MCF 10A (cell line): Measurements from ENCODE around the gene HLCS. TPM values are rescaled to one million over a fixed set of nuclear protein-coding genes. Genes with fewer than 3 reads are reported as not detected.

ENCODE experiments used
- BruUV-seq: library from RNA; stranded (reverse); fragments of 400-500 nt; replicated peaks from 2 replicates; lab custom pipeline; 2021; lab: Mats Ljungman, UMichigan
- CTCF ChIA-PET: fragments of 300-600 bp; sonication (Branson Sonifier 250); formaldehyde crosslinking; extraction: SDS; loops from one replicate; lab custom pipeline; 2021; ENCODE audit warnings: antibody characterized with exemption, inconsistent platforms; lab: Yijun Ruan, JAX
- POLR2A ChIA-PET: fragments of 300-600, 350-650 bp; sonication (Branson Sonifier 250); formaldehyde crosslinking; extraction: SDS; loops from one replicate; lab custom pipeline; 2020; ENCODE audit warnings: antibody characterized with exemption, inconsistent platforms; lab: Yijun Ruan, JAX
- DNase-seq: peaks from one replicate; pipeline ENCODE4 v3.0.0-alpha.2; 2018; ENCODE audit not compliant: unreplicated experiment
- H3K27ac Mint-ChIP-seq: one replicate; pipeline ENCODE4 v1.8.0; 2022; ENCODE audit warnings: mild to moderate bottlenecking, low read depth, mixed read lengths; ENCODE audit not compliant: unreplicated experiment
- H3K27me3 Mint-ChIP-seq: one replicate; pipeline ENCODE4 v1.8.0; 2022; ENCODE audit warnings: mixed read lengths; ENCODE audit not compliant: insufficient read depth, unreplicated experiment
- H3K36me3 Mint-ChIP-seq: one replicate; pipeline ENCODE4 v1.8.0; 2022; ENCODE audit warnings: mild to moderate bottlenecking, moderate library complexity, mixed read lengths; ENCODE audit not compliant: insufficient read depth, unreplicated experiment
- H3K4me1 Mint-ChIP-seq: one replicate; pipeline ENCODE4 v1.8.0; 2022; ENCODE audit warnings: mixed read lengths; ENCODE audit not compliant: insufficient read depth, unreplicated experiment
- H3K4me3 Mint-ChIP-seq: one replicate; pipeline ENCODE4 v1.8.0; 2022; ENCODE audit warnings: mild to moderate bottlenecking, moderate library complexity, mixed read lengths; ENCODE audit not compliant: unreplicated experiment
- H3K9me3 Mint-ChIP-seq: one replicate; pipeline ENCODE4 v1.8.0; 2022; ENCODE audit warnings: mixed read lengths; ENCODE audit not compliant: unreplicated experiment
- CTCF ChIP-seq: fragments of 200-600 bp; IDR thresholded peaks from one replicate; pipeline ENCODE4 v1.8.0; 2022; ENCODE audit warnings: antibody characterized with exemption, mild to moderate bottlenecking; ENCODE audit not compliant: unreplicated experiment
- intact Hi-C: fragments of 100-400 bp; cut with micrococcal nuclease; formaldehyde crosslinking; loops from 2 replicates; pipeline ENCODE4 v1.14.1; 2022
- total RNA-seq: library from RNA; stranded (reverse); gene quantifications from 2 replicates; pipeline ENCODE4 v1.2.3, GENCODE V29; 2022

Gene HLCS
- total RNA-seq, 1 experiment from 2014 or later = 46.1 TPM

- Mint-ChIP-seq H3K4me1 (peaks cover 14% of the 10 kb centered on the region), H3K27ac (no peak overlapping the region), H3K27me3 (no peaks in the 10 kb centered on the region), H3K36me3 (peaks cover 1% of the 10 kb centered on the region), H3K4me3 (no peak overlapping the region), H3K9me3 (peaks cover 16% of the 10 kb centered on the region)
- intact Hi-C loops = no loop called here
- TF ChIP-seq CTCF = no peak
- ChIA-PET CTCF (interaction anchor here (0.6 kb wide), 1 partner anchor 17 kb away, joined by 4 read pairs; no protein-coding TSS in a partner anchor), POLR2A (interaction anchor here (0.7 to 1.5 kb wide), 5 partner anchors 18 to 74 kb away, joined by 3 to 6 read pairs (median 5); no protein-coding TSS in a partner anchor)
- BruUV-seq = no TSS peak
- peak; percentile 70 for DNase-seq
Measured at GRCh38 chr21:36792505-36792967, 173.9 kb downstream of the HLCS start.

GRCh38 chr21:36791695-36792470 lies 174.6 kb downstream of the HLCS start:
- BruUV-seq = no TSS peak
- Mint-ChIP-seq H3K27me3 (no peaks in the 10 kb centered on the region), H3K4me1 (peaks cover 14% of the 10 kb centered on the region), H3K4me3 (no peak overlapping the region), H3K9me3 (peaks cover 9% of the 10 kb centered on the region), H3K36me3 (no peaks in the 10 kb centered on the region), H3K27ac (no peak overlapping the region)
- POLR2A ChIA-PET = interaction anchor here (1.1 to 1.5 kb wide), 4 partner anchors 18 to 73 kb away, joined by 3 to 6 read pairs (median 5); no protein-coding TSS in a partner anchor
- no peak for TF ChIP-seq CTCF
- no peak for DNase-seq
- intact Hi-C loops = no loop called here
- CTCF ChIA-PET = interaction anchor here (1.0 kb wide), 1 partner anchor 126 kb away, joined by 4 read pairs; no protein-coding TSS in a partner anchor

- Mint-ChIP-seq H3K4me3 (no peak overlapping the region), H3K27ac (no peak overlapping the region), H3K4me1 (peaks cover 14% of the 10 kb centered on the region), H3K27me3 (no peaks in the 10 kb centered on the region), H3K36me3 (no peaks in the 10 kb centered on the region), H3K9me3 (peaks cover 7% of the 10 kb centered on the region)
- no peak for TF ChIP-seq CTCF
- CTCF ChIA-PET = interaction anchor here (1.0 kb wide), 1 partner anchor 126 kb away, joined by 4 read pairs; no protein-coding TSS in a partner anchor
- DNase-seq = no peak
- POLR2A ChIA-PET = no interaction called here
- intact Hi-C loops = no loop called here
- no TSS peak for BruUV-seq
Measured at GRCh38 chr21:36791180-36791579, 175.3 kb downstream of the HLCS start.

GRCh38 chr21:36790616-36791015 lies 175.9 kb downstream of the HLCS start:
- Mint-ChIP-seq H3K27me3 (no peaks in the 10 kb centered on the region), H3K36me3 (no peaks in the 10 kb centered on the region), H3K4me1 (peaks cover 14% of the 10 kb centered on the region), H3K9me3 (peaks cover 7% of the 10 kb centered on the region), H3K4me3 (no peak overlapping the region), H3K27ac (no peak overlapping the region)
- ChIA-PET POLR2A (no interaction called here), CTCF (interaction anchor here (0.7 to 1.0 kb wide), 2 partner anchors 127 to 280 kb away, joined by 3 to 4 read pairs; no protein-coding TSS in a partner anchor)
- no peak for TF ChIP-seq CTCF
- BruUV-seq = no TSS peak
- intact Hi-C loops = no loop called here
- no peak for DNase-seq
